Hematopoietic multipotent progenitor cell treated with erythropoietin and hydrocortisone succinate and interleukin-3 and kit ligand, for 15 days (in vitro differentiated cells): ENCODE results near the gene TRIM8.

Experiments used
- DNase-seq: peaks from one replicate; pipeline ENCODE4 v3.0.0-alpha.2; 2015; ENCODE audit warnings: low spot score

Gene TRIM8, protein sequence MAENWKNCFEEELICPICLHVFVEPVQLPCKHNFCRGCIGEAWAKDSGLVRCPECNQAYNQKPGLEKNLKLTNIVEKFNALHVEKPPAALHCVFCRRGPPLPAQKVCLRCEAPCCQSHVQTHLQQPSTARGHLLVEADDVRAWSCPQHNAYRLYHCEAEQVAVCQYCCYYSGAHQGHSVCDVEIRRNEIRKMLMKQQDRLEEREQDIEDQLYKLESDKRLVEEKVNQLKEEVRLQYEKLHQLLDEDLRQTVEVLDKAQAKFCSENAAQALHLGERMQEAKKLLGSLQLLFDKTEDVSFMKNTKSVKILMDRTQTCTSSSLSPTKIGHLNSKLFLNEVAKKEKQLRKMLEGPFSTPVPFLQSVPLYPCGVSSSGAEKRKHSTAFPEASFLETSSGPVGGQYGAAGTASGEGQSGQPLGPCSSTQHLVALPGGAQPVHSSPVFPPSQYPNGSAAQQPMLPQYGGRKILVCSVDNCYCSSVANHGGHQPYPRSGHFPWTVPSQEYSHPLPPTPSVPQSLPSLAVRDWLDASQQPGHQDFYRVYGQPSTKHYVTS

DNA sequence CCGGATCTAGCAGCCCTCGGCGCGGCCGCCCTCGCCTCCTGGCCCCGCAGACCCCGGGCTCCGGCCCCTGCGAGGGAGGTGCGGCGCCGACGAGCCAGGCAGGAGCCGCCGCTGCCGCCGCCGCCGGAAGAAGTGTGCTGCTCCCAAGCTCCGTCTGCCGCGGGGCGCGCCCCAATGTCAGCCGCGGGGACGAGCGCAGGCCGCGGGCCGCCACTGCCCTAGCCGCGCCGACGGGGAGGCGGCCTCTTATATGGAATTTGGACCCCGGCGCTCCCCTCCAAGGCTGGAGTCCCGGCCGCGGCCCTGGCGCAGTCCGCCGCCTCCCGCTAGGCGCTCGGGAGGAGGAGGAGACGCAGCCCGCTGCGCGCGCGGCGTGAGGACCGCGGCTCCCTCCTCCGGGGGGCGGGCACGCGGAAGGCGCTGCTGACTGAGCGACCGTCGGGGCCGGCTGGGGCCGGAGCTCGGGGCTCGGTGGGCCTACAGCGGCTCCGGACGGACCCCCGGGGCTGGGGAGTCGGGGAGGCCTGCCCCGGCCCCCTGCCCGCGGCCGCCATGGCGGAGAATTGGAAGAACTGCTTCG lies at the start of gene TRIM8:
Gene TRIM8 (plus strand): TSS at position 414 of the 580 bp plus-strand sequence. CDS start 139 bp downstream, at position 553.
- peak; percentile 48 for DNase-seq

DNA sequence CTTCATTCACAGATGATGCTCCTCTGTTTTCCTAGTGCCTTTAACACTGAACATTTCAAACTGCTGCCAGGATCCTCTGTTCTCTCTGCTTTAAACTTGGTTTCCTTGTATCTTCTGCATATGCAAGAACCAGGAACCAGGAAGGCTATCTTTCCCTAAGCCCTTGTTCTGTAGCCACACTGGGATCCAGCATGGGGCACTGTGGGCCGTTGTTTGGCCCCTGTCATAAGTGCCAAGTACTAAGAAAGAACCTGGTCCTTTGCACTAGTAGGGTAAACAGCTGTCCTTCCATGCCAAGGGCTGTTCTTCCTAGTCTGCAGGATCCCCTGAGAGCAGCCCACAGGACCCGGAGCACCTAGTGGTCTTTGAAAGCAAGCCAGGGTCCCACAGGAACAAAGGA lies 49.0 kb upstream of the TRIM8 start:
- no peak for DNase-seq

DNA sequence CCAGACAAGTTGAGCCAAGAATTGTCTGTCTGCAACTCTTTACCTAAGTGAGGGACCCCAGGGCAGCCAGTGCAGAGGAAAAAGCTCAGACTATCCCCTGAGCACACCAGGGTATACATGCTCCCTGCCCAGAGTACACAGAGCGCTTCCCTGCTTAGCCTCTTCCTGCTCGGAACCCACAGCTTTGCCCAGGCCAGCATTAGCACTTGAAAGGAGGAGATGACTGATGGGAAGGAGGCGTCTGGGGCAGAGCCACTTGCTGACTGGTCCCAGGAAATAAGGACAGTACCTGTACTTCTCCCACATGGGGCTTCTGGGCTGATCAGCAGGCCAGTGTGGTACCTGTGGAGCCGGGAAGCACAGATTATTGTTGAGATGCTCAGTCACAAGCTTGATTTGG lies 48.4 kb upstream of the TRIM8 start:
- no peak for DNase-seq

DNA sequence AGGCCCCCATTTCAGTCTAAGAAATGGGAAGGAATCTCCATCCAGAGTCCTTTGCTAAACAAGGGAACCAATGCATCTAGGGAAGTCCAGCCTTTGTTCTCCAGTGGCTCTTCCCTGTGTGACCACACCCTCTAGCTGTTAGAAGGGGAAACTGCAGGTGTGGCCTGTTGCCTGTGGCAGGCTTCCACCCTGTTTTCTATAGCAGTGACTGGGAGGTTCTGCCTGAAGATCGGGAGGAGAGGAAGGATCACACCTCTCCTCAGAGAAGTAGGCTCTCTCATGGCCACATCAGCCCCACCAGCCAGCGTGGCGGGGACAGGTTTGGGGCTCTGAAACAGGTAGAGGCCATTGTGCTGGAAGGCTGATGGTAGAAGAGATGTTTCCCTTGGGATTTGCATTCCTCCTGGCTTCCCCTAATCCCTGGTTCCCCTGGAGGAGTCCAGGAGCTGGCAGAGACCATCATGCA lies 47.7 kb upstream of the TRIM8 start:
- DNase-seq, result peak; percentile 60

DNA sequence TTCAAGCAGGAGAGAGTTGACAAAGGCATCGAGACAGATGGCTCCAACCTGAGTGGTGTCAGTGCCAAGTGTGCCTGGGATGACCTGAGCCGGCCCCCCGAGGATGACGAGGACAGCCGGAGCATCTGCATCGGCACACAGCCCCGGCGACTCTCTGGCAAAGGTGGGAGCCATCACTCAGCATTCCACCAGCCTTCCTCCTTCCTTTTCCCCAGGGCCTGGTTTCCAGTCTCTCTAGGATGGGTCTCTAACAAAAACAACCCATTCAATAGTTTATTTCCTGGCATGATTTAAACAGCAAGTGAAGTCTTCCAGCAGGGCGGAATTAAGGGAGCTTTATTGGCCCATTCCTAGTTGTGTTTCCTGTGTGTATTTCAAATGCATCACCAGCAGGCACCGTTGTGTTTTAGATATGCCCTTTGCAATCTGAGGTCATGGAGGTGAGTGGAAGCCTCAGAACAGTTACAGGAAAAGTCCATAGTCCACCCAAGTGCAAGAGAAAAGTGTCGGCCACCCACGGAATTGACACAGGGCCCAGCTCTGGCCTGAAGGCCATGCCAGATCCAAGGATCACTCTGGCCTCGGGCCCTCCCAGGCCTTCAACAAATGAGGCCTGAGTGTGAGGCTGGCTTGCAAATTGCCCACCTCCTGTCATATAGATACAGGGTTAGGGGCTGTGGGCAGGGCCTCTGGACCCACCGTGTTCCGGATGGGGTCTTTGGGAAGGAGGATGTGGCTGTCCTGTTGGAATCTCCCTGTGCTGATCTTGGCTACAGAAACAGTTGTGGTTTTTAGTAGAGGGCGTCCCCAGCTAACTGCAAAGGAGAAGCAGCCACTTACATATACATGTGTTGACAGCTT lies 46.9 kb upstream of the TRIM8 start:
- DNase-seq, result no peak

DNA sequence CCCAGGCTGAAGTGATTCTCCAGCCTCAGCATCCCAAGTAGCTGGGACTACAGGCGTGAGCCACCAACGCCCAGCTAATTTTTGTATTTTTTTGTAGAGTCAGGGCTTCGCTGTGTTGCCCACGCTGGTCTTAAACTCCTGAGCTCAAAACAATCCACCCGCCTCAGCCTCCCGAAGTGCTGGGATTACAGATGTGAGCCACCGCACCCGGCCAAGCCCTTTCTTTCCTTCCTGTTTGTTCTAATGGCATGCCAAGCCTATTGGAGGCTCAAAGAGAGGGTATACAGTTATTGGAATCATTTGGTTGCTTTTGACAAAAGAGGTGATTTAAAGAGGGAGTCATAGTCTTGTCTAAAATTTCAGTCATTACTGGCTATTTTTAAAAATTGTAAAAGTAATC lies 46.0 kb upstream of the TRIM8 start:
- no peak for DNase-seq

DNA sequence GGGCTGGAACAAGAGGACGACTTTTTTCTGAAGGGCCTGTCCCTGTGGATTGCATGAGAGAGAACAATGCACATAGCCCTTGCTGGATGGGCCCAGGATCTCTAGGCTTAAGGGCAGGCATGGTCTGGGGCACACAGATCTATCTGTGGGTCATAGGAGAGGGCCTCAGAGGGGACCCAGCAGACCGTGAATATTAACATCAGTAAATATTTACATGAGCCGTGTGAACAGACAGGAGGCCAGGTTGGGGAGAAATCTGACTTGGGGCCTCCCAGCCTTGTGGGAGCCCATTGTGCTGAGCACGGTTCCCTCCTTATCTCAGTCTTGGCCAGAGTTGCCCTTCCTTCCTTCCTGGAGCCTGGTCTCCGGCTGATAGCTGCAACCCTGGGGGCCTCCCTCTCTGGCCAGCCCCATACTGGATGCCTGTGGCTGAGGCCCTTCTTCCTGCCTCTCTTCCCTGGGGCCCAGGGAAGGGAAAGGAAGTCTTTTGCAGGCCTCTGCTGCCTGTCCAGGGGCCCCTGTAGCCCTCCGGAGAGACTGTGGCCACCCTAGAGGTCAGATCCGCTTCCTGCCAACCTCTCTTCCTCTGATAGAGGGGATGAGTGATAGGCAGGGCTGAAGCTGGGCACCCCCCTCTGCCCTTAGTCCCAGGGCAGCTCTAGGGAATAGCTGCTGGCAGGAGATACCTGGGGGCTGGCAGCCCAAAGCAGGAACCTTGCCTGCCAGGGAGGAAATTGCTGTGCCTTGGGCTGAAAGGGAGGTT lies 44.5 kb upstream of the TRIM8 start:
- peak; percentile 59 for DNase-seq

DNA sequence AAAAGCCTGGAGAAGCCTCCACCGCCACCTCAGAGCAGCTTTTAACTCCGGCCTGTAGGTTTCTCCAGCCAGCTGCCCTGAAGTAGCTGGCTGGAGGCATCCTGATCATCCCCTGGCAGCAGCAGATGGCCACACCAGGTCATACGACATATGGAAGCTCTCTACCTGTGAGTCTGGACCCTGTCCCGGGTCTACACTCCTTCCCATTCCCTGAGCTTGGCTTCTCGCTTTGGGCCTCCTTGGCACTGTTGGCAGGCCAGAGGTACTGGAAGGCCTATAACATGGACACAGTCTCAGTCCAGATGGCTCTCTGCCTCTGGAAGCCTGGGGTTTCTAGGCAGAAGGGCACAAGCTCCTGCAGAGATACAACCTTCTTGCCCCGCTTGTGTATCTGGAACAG lies 43.5 kb upstream of the TRIM8 start:
- no peak for DNase-seq

DNA sequence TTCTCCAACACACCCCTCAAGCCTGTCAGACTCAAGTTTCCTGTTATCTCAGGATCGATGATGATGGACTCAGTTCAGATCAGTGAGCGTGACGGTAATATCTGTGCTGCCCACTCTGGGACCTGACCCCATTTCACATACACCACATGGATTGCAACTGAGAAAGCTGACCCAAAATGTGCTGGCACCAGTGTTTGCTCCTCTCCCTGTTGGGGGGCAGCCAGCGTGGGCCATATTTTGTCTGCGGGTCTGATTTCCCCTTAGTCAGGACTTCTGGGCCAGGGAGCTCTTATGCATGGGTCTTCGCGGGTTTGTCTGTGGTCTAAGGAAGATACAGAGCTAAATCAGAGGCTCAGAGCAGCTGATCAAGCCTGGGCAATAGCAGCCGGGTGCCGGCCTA lies 42.6 kb upstream of the TRIM8 start:
- no peak for DNase-seq

DNA sequence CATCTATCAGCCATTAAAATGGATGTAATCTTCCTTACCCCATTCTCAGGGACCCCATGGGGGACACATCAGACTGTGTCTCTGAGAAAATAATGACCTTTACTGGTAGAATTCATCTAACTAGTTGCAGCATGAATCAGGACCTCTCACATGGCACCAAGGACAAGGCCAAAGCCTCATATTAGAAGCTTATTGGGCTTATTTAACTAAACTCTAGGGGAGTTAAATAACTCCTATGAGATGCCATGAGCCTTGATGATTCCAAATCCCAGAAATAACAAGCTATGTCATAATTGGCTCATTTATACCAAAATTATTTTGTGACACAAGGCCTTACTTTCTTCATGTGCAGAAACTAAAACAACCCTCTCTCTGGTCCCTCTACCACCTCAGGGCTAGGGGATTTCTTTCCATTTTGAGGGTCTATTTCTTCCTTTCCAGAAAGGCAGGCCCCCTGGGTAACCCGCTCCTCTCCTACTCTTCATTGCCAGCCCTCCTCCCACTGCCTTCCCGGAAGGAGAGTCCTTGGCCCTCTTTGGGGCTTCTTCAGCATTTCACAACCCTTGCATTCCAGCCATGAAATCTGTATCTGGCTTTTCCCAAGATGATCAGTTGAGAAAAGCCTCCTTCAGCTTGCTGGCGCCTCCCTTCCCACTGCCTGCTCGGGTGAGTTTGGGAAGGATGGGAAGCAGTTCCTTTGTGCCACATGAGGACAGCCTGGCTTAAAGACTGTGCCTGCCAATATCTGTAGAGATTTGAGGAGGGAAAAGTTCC lies 41.8 kb upstream of the TRIM8 start:
- no peak for DNase-seq

DNA sequence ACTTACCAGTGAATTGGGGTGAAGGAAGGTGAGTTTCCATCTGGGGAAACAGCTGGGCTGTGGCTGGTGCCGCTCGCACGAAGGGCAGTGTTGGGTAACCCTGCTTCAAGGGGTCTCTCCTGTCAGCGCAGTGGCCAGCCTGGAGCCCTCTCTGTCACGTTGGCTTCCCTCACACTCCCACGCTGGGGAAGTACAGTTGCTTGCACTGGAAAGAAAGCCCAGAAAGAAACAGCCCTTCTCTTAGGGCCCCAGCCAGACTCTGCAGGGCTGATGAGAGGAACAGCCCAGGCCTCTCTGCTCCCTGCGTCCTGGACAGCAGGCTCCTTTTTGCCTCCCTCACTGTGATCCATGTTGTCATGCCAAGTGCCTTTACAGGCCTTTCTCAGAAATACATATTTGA lies 40.3 kb upstream of the TRIM8 start:
- no peak for DNase-seq

DNA sequence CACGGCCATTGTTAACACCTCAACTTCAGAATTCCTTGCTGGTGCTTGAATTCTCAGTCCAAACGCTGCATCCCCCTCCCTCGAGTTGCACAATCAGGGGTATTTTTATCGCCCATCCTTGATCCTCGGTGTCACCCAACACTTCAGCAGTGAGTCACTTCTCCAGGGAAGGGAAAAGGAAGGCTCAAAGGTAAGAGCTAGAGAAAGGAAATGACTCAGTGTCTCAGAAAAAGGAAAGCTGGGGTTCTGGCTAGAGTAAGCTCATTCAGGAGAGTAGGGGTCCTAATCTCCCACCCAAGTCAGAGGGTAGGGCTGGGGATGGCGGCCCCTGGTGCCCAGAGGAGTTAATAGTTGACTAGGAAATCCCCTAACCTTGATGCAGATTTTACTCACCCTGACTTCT lies 39.8 kb upstream of the TRIM8 start:
- DNase-seq, result no peak

DNA sequence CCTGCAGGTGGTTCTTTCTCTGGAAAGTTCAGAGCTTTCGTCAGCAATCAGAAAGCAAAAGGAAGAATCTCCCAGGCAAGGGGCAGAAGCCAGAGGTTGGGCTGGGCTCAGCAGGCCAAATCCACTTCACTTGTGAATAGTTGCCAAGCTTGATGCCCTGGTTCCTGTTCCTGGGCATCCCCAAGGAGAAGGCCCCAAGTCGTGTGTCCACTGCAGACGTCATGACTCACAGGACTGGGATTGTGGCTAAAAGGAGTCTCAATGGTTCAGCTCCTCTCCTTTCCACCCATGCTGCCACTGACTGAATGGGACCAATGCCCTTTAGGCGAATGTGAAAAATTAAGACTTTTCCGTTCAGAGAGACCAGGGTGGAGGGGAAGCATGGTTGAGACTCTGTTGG lies 38.6 kb upstream of the TRIM8 start:
- DNase-seq, result no peak

DNA sequence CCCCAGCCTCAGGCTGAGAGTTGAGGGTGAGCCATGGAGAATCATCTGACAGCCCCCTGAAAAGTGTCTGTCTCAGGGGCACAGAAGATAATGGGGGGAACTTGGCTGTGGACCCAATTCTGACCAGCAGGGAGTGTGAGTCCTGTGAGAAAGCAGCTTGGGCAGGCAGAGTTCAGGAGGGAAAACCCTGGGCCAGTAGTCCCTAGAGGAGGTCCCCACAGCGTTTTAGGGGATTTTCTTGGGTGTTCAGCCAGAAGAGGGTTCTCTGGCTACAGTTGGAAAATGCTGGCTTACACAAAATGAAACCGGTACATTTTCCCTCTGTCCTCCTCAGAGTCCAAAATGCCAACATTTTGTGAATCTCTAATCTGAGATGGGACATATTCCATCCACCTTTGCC lies 35.8 kb upstream of the TRIM8 start:
- no peak for DNase-seq

DNA sequence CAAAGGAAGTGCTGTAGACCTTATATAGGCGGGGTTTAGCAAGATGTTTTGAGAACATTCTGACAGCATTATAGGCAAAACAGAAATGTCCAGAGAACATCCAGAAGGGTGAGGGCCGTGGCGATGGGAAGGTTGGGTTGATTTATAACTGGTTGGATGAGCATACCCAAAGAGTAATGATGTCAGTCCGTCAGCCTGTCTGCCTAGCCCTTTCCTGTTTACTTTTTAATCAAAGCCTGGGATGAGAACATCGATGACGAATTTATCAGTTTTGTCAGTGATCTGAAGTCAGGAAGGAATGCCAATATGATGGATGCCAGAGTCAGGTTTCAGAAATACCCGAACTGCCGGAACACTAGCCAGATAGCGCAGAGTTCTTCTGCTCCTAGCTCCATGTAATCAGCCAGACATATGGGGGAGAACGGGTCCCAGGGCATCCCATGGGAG lies 33.8 kb upstream of the TRIM8 start:
- DNase-seq, result no peak

DNA sequence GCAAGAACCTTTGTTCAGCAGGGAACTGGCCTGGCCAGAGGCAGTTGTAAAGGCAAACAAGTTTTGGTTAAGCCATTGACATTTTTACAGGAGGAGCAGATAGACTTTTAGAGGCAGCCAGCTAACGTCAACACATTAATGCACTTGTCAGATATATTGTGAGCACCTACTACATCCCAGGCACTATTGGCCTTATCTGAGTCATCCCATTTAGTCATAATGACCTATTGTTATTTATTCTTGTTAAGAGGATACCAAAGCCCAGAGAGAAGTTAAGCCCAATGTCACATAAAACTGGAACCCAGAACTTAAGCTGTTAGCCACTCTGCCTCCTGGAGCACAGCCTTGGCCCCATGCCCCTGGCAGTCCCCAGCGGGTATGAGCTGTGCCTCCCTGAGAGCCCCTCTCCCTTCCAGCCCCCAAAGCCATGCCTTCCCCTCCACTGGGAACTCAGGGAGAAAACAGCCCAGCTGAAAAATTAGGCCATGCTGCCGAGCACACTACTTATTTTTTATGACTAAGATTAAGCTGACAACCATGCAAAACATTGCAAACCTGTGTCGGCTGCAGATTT lies 32.7 kb upstream of the TRIM8 start:
- no peak for DNase-seq

DNA sequence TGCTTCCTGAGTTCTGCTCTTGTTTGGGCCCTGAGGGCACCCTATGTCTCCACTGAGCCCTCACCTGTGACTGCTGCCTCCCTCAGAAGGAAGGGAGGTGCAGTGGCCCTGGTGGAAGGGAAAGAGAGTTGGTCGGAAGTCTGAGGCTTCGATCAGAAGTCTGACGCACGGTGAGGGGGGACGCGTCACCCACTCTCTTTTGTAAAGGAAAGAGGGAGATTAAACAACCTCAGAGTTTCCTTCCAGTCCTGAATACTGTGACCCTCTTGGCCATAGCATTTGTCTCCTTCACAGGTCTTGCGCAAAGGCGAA lies 31.4 kb upstream of the TRIM8 start:
- DNase-seq, result no peak

DNA sequence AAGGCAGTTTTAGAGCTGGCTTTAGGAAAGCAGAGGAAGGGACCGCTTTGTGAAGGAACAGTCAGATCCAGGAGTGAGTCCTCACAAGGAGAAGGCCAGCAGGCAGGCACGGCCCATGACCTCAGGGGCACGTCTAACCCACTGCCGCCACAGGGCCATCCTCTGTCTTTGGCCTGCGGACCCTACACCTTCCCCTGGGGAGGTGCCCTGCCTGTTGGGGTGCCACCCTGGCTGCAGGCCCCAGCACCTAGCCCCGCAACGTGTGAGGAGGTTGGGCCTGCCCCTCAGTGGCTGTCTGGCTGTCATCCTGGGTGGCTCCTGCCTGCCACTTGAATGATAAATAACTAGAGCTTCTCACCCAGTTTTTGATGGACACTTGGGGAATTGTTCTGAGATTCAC lies 31.0 kb upstream of the TRIM8 start:
- no peak for DNase-seq

DNA sequence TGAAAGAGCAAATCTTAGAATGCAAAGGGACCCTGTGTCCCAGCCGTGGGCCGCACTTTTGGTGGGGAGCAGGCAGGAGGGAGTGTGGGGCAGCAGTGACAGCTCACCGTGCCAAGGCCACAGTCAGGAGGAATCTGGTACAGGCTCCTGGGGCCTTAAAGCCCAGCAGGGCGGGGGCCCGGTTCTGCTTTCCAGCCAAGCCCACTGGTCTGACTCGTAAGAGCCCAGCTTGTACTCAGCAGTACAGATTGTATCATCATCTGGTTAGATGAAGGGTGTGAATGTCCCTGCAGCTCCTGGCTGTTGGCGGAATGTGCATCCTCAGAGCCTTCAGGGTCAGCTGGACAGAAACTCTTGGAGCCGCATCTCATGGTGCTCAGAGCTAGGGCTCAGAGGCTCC lies 30.5 kb upstream of the TRIM8 start:
- no peak for DNase-seq

DNA sequence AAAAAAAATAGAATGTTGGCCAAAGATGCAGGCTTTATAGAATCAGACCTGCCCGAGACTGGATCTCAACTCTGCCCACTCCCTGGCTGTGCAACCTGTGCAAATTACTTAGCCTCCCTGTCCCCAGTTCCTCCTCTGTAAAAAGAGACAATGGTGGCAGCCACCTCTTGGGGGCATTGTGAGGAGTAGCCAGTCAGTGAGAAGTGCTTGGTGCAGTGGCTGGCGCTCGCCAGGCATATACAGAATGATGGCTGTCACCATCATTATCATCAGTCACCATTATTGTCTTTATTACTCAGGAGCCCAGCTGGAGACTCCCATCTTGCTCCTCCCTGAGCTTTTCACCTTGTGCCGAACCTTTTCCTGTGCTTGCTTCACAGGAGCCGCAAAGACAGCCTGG lies 29.4 kb upstream of the TRIM8 start:
- no peak for DNase-seq

DNA sequence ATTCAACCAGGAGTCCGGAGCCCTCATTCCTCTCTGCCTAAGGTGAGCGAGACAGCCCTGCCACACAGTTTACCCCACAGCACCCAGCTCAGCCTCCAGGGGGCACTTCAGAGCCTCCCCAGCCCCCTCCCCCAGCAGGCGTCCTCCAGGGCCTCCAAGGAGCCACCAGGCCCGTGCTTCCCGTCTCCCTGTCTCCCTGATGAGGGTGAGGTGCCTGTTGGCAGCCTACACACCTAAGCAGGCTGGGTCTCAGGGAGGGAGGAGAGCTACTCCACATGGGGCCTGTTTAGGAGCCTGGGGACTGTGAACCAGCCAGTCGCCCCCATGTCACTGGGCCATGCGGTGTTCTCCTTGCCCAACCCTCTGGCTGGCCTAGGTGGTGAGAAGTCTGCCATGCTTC lies 28.9 kb upstream of the TRIM8 start:
- DNase-seq, result no peak
